Epithelial cell of prostate (primary cell): Measurements from ENCODE around the gene A2ML1.
"Not testable (repeated sequence)": the region's sequence is repeated elsewhere in the genome, so short reads cannot be mapped to it uniquely, and the experiment has no call there.

ENCODE experiments used
- DNase-seq: peaks from one replicate; pipeline ENCODE4 v3.0.0-alpha.2; 2011; ENCODE audit warnings: low read depth, low spot score
- H3K27ac ChIP-seq: fragments of 450-650 bp; 2 replicates; pipeline ENCODE4 v1.5.1; 2017; ENCODE audit warnings: mild to moderate bottlenecking

Gene A2ML1

GRCh38 chr12:8846305-8846704, 23.9 kb downstream of the A2ML1 start:
- DNase-seq: no peak
- no peak overlapping the region for H3K27ac ChIP-seq

GRCh38 chr12:8847435-8847834, 25.0 kb downstream of the A2ML1 start:
- no peak overlapping the region for H3K27ac ChIP-seq
- DNase-seq: no peak

DNA sequence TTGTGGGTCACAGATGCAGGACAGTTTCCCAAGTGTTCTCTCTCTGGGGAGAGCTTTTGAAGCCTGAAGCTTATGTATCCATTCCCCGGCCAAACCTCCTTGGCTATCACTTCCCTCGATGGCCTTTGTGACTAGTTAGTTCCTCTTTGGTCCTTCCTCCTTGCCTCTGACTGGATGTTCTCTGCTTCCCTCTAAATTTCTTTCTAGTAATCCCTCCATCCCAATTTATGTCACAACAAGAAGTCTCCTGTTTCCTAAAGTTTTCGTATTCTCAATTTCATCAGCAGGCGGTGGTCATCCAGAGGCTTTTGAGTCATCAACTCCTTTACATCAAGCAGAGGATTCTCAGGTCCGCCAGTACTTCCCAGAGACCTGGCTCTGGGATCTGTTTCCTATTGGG, 27.5 kb downstream of the A2ML1 start:
- no peak for DNase-seq
- no peak overlapping the region for H3K27ac ChIP-seq

DNA sequence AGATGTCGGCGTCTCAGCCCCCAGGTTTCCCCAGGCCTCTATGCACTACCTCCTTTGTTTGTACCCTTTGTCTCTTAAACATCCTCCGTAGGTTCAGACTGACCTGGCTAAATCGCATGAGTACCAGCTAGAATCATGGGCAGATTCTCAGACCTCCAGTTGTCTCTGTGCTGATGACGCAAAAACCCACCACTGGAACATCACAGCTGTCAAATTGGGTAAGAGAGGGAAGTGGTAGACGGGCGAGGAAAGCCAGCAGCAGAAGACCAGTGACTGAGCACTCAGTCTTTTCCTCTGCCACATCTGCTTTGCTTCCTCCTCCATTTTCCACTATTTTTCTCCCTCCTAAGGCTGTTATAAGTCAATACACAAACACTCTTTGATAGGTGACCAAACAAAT, 29.7 kb downstream of the A2ML1 start:
- H3K27ac ChIP-seq: no peak overlapping the region
- DNase-seq: no peak

DNA sequence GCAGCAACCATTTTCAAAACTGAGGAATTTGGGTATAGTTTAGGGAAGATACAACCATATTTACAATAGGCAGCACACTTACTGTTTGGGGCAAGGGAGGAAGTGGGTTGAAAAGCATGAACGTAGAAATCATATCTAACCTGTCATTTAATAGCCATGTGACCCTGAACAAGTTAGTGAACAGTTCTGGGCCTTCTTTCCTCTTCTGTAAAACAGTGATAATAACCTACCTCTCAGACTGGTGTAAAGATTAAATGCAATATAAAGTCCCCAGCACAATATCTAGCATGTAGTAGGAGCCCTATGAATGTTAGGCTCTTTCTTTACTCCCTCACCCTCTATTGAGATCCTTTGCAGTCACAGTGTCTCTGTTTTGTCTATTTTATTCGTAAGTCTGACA, 33.5 kb downstream of the A2ML1 start:
- H3K27ac ChIP-seq: no peak overlapping the region
- no peak for DNase-seq

GRCh38 chr12:8859448-8859847, 37.0 kb downstream of the A2ML1 start:
- DNase-seq, H3K27ac ChIP-seq: not testable (repeated sequence)

DNA sequence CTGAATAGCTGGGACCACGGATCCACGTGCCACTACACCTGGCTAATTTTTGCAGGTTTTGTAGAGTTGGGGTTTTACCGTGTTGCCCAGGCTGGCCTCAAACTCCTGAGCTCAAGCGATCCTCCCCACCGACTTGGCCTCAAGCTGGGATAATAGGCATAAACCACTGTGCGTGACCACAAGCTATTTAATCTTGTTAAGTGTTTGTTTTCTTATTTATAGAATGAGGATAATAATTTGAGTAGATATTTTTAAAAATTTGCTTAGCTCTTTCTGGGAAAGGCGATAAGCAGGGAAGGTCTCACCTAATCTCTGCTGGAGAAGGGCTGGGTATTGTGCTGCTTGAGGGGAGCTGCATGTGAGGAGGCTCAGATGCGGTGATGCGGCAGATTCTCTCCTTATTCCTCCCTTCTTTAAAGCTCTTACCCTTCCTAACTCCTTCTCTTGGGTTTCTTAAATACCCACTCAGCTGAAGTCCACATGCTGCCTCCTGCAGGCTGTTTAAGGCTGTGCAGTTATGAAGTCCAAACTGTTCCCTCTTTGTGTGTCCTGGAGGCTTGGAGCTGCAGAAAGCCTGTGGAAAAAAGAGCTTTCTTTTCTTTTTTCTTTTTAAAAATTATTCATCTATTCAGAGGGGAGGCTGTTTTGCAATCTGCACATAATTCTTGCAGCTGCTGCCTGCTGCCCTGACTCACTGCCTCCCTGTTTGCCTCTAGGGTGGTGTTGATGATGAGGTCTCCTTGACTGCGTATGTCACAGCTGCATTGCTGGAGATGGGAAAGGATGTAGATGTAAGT, 37.9 kb downstream of the A2ML1 start:
- H3K27ac ChIP-seq: no peak overlapping the region
- peak; percentile 27 for DNase-seq

DNA sequence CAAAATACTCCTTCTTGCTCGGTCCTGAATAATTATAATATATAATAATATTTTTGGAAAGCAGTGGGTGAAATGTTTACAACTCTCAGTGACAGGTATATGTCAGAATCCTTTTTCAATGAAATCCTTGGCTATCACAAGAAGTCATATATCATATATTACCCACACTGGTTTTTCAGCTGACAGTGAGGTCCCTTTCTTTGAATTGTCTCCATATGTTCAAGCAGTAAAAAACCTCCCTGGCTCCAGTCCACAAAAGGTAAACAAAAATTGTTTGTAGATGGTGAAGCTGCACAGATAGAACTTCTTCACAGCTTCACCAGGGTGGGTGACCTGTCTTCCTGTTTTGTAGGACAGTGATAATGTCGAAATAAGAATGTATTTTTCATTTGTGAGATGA, 44.0 kb downstream of the A2ML1 start:
- H3K27ac ChIP-seq: no peak overlapping the region
- no peak for DNase-seq

DNA sequence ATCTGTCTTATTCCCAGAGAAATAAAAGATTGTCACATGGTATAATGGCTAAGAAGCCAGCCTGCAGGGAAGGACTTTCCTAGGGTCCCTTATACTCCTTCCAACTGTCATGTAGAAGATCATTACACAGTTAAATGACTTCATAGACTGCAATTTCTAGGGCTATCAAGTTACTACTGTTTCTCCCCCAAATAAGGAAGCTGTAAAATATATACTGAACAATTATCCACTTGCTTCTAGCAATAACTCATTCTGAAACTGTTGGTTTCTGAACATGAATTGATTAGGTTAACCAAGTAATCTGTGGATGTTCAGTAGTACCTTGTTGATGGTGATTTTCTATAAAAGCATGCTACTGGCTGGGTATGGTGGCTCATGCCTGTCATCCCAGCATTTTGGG, 44.6 kb downstream of the A2ML1 start:
- DNase-seq: no peak
- no peak overlapping the region for H3K27ac ChIP-seq

DNA sequence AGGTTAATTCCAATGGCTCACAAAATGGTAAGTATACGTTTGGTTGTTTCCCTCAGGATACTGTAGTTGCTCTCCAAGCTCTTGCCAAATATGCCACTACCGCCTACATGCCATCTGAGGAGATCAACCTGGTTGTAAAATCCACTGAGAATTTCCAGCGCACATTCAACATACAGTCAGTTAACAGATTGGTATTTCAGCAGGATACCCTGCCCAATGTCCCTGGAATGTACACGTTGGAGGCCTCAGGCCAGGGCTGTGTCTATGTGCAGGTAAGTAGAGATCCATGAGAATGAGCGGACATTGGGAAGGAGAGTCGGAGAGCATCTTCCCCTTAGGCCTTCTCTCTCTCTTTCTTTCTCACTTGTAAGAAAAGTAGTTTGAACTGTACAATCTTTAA, 45.4 kb downstream of the A2ML1 start:
- H3K27ac ChIP-seq: no peak overlapping the region
- DNase-seq: no peak

GRCh38 chr12:8870586-8870985, 48.2 kb downstream of the A2ML1 start:
- no peak overlapping the region for H3K27ac ChIP-seq
- DNase-seq: no peak

DNA sequence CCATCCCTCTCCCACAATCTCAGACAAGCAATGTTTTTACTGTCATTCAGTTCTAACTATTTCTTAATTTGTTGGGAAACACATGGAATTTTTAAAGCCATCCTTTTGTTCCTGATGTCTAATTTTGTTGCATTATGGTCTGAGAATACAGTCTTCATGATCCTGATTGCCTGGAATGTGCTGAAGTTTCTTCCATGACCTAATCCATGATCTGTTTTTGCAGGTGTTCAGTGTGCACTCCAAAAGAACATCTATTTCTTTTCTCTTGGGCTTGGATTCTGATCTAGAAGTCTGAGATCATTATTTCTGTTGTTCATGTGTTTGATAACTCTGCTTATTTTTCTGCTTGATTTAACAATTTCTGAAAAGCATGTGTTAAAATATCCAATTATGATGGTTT, 48.6 kb downstream of the A2ML1 start:
- no peak overlapping the region for H3K27ac ChIP-seq
- no peak for DNase-seq

DNA sequence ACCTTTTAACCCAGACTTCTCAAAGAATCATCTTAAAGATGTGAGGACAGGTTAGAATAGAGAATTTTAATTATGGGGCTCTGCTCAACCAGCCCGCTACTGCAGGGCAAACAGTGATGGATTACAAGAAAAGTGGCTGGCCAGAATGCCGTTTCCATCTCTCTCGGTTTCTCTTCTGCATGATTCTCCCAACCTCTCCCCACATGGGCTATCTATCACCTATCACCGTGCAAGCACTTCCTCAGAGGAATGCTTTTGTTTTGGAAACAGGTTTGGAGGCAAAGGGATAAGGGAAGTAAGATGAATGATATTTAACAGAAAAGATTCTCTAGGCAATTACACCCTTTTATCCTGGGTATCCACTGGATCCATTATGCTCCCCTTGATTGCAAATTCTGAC, 54.5 kb downstream of the A2ML1 start:
- no peak overlapping the region for H3K27ac ChIP-seq
- DNase-seq: no peak

DNA sequence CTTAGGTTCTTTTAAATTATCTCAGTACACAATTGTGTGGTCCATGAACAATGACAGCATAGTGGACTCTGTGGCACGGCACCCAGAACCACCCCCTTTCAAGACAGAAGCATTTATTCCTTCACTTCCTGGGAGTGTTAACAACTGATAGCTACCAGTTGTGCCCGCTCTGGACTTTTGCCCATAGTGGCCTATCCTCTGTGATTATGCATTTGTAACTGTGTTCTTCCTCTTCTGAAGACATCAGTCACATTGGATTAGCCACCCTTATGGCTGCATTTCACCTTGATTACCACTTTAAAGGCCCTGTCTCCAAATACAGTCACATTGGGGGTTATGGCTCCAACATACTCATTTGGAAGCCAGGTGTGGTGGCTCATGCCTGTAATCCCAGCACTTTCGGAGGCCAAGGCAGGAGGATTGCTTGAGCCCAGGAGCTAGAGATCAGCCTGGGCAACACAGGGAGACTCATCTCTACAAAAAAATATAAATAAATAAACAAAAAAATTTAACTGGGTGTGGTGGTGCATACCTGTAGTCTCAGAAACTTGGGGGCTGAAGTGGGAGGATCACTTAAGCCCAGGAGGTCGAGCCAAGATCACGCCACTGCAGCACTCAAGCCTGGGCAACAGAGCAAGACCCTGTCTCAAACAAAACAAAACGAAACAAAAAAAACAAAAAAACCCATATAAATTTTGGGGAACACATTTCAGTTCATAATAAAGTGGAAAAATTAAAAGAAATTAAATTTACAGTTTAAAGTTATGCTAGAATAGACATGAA, 64.3 kb downstream of the A2ML1 start:
- DNase-seq: no peak
- no peak overlapping the region for H3K27ac ChIP-seq

- no peak for DNase-seq
- H3K27ac ChIP-seq: no peak overlapping the region
These were observed 64.9 kb downstream of the A2ML1 start for GRCh38 chr12:8887285-8887715.

DNA sequence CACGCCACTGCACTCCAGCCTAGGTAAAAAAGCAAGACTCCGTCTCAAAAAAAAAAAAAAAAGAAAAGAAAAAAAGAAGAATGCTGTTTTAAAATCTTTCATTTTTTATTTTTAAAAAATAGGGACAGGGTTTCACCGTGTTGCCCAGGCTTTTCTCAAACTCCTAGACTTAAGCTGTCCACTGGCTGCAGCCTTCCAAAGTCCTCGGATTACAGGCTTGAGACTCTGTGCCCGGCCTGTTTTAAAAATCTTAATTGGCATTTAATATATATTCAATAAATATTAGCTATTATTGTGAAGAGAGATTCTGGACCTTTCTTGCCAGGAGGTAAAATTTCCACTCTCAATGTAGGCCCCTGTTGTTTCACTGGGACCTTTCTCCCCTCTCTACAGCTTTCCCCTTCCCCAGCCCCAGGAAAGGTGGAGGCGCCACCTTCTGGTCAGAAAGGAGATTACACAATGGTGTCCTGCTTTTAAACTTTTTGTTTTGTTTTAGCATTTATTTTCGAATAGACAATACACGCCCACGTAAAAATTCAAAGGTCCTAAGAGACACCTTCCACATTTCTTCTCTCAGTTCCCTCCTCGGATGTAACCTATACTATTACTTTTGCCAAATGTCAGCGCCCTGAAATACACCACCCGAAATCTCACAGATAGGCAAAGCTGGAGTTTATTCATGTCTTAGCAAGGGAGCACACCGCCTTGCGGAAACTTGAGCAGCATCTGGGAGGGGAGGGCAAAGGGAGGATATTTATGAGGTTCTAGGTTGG, 68.1 kb downstream of the A2ML1 start:
- DNase-seq: no peak

DNA sequence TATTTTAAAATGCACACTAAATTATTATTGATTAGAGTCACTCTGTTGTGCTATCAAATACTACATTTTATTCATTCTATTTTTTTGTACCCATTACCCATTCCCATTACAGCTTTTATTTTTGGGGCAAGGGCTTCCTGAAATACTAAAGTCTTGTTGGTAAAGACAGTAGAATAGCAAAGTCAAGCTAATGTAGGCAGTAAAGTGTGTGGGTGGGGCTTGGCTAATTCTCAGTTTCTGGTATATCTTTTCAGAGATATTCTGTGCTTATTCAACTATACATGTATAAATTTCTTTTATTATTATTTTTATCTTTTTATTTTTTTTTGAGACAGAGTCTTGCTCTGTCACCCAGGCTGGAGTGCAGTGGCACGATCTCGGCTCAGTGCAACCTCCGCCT, 69.6 kb downstream of the A2ML1 start:
- no peak for DNase-seq
- no peak overlapping the region for H3K27ac ChIP-seq

More for the DNA sequence above, 68.1 kb downstream of the A2ML1 start:
- H3K27ac ChIP-seq: no peak overlapping the region

DNA sequence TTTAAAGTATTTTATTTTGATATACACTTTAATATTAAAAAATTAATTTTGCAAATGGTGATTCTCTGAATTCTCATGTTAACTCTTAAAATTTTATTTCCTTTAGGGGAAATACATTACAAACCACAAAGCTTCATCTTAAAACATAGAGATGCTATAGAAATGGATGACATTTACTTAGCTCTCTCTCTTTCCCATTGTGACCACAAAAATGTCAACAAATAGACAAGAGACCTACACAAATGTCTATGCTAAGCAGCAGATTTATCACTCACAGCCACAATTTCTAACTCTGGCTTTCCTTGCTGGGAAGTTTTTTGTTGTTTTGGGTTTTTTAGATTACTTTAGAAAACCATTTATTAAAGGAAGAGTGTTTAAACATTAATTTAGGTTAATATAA, 72.0 kb downstream of the A2ML1 start:
- no peak for DNase-seq
- H3K27ac ChIP-seq: no peak overlapping the region

DNA sequence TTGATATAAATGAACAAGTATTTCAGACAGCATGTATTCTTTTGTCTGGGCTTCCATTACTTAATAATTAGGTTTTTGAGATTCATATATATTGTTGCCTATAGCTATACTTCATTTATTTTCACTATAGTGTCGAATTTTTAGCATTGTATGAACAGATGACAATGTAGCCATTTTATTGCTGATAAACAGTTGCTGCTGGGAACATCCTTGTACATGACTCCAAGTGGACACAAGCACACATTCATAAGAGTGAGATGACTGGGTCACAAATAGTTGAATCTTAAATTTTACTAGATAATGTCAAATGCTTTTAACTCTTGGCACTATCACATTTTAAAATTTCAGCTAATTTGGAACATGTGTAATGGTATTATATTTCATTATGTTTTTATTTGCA, 72.6 kb downstream of the A2ML1 start:
- DNase-seq: no peak
- no peak overlapping the region for H3K27ac ChIP-seq

DNA sequence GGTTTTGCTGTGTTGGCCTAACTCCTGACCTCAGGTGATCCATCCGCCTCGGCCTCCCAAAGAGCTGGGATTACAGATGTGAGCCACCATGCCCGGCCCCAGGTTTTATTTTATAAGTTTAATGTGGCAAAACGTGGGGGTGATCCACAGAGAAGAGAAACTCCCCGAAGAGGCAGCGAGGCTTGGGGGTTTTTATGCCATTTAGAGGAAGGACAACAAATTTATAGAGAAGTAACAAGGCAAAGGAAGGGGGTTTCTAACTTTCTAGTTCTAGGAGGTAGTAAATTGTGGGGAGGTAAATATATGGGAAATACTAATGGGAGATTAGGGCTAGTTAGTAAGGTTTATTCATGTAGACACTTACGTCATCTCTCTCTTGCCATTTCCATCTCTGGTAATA, 74.7 kb downstream of the A2ML1 start:
- no peak for DNase-seq

GRCh38 chr12:8899830-8900229, 77.4 kb downstream of the A2ML1 start:
- no peak overlapping the region for H3K27ac ChIP-seq
- DNase-seq: no peak

More for the DNA sequence above, 74.7 kb downstream of the A2ML1 start:
- H3K27ac ChIP-seq: no peak overlapping the region
